Measurements from ENCODE around the gene ASB4.

- TF ChIP-seq REST (IDR thresholded peaks at IDR 0.05; ENCODE audit: unreplicated experiment) (no peak), EZH2 (IDR thresholded peaks at IDR 0.05; ENCODE audit: low read depth, unreplicated experiment) (no peak), CTCF (conservative IDR thresholded peaks at IDR 0.05; ENCODE audit: low read depth in 2 of 2) (no peak), POLR2AphosphoS5 (IDR thresholded peaks at IDR 0.05; ENCODE audit: low read depth) (no peak), EZH2phosphoT487 (IDR thresholded peaks at IDR 0.05; ENCODE audit: unreplicated experiment) (no peak), STAT1 (IDR thresholded peaks at IDR 0.05; ENCODE audit: unreplicated experiment) (no peak), CREB1 (CRISPR knock-in tag; IDR thresholded peaks at IDR 0.05; ENCODE audit: low read depth) (no peak), JUNB (IDR thresholded peaks at IDR 0.05; ENCODE audit: unreplicated experiment) (no peak)
Measured at GRCh38 chr7:95525503-95525902, 39.8 kb downstream of the ASB4 start.

Measured in GM23338 (cell line).